A673 (cell line): ENCODE results near the gene CR2.

Experiments used
- EZH2 ChIP-seq: fragments of 200-600 bp; sonication (generic); IDR thresholded peaks from 2 replicates; pipeline ENCODE4 v1.6.1; 2017; ENCODE audit warnings: borderline replicate concordance, low read depth, mild to moderate bottlenecking, mixed read lengths, antibody characterized with exemption, low read length; ENCODE audit not compliant: poor library complexity, severe bottlenecking
- TF ChIP-seq, protein P1 (sequence below): fragments of 300-800, 200-600 bp; sonication (generic); conservative IDR thresholded peaks from 2 replicates; pipeline ENCODE4 v1.5.1; 2017; ENCODE audit warnings: low read depth, mild to moderate bottlenecking, antibody characterized with exemption, low read length, moderate library complexity, mixed read lengths

- TF ChIP-seq, protein P1, sequence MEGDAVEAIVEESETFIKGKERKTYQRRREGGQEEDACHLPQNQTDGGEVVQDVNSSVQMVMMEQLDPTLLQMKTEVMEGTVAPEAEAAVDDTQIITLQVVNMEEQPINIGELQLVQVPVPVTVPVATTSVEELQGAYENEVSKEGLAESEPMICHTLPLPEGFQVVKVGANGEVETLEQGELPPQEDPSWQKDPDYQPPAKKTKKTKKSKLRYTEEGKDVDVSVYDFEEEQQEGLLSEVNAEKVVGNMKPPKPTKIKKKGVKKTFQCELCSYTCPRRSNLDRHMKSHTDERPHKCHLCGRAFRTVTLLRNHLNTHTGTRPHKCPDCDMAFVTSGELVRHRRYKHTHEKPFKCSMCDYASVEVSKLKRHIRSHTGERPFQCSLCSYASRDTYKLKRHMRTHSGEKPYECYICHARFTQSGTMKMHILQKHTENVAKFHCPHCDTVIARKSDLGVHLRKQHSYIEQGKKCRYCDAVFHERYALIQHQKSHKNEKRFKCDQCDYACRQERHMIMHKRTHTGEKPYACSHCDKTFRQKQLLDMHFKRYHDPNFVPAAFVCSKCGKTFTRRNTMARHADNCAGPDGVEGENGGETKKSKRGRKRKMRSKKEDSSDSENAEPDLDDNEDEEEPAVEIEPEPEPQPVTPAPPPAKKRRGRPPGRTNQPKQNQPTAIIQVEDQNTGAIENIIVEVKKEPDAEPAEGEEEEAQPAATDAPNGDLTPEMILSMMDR, result no peak
- no peak for TF ChIP-seq EZH2
These were observed 24.2 kb upstream of the CR2 start for GRCh38 chr1:207429963-207430362.
